ENCODE data around the gene PRAMEF26.
"Not testable (repeated sequence)": the region's sequence is repeated elsewhere in the genome, so short reads cannot be mapped to it uniquely, and the experiment has no call there.

Gene PRAMEF26

GRCh38 chr1:13155909-13156308 lies at the start of gene PRAMEF26:
Gene PRAMEF26 (minus strand): TSS chr1:13156009. CDS start chr1:13153095, 2,914 bp downstream.
- not testable (repeated sequence) for DNase-seq

GRCh38 chr1:13201309-13201708 lies 45.5 kb upstream of the PRAMEF26 start, which contains the start of gene PRAMEF13:
Gene PRAMEF13 (minus strand): TSS chr1:13201409. CDS start chr1:13199589, 1,820 bp downstream.
- not testable (repeated sequence) for DNase-seq

DNA sequence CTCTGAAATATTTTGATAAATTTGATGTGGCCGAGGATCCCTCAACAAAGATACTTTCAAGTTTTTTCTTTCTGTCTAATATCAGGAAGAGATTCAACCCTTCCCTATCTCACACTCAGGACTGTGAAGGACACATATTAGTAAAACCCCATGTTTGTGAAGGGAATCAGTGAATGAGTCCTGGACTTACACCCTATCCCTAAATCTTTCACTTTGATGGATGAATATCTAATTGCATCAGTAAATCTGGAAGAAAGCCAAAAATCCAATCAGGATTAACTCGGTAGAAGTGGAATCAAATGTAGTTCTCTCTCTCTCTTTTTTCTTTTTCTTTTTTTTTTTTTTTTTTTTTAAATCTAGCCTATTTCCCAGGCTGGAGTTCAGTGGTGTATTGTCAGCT lies 15.7 kb upstream of the PRAMEF26 start, which contains the start of gene PRAMEF9:
TSS of gene PRAMEF9 (plus strand) at position 301 of the 400 bp plus-strand sequence. CDS start 3,433 bp downstream, outside the sequence.
- not testable (repeated sequence) for DNase-seq

GRCh38 chr1:13165531-13165930 lies 9.7 kb upstream of the PRAMEF26 start, which contains the start of gene HNRNPCL4:
Gene HNRNPCL4 (minus strand): TSS chr1:13165631. CDS start chr1:13165467, 164 bp downstream.
- not testable (repeated sequence) for DNase-seq

DNA sequence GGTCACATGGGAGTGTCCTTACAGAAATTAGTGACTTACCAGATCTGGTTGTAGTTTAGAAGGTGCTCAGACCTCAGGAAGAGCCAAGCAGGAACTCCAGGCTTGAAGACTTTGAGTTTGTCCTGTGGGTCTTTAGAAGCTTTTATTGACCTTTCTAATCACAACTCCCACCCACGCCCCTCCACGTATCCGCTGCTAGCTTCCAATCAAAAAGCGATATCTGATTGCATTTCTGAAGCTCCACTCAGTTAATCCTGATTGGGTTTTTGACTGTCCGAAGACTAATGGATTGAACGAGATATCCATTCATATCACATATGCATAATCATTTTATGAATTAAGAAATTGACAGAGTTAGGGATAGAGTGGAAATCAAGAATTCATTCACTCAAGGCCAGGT lies 39.1 kb downstream of the PRAMEF26 start, which contains the start of gene HNRNPCL2:
TSS of gene HNRNPCL2 (minus strand) at position 101 of the 400 bp plus-strand sequence. CDS start 454 bp downstream, outside the sequence.
- not testable (repeated sequence) for DNase-seq

All from NCI-H1105 (cell line).